IMR-90 (cell line): ENCODE measurements around the gene CHMP4B. TPM values are rescaled to one million over a fixed set of nuclear protein-coding genes. Genes with fewer than 3 reads are reported as not detected.

Source experiments
- ATAC-seq: fragments of 200-7000 bp; cut with Tn5 transposase; 2 replicates; pipeline ENCODE4 v1.9.1; 2020; ENCODE audit warnings: low read depth, mild to moderate bottlenecking, moderate library complexity
- BruUV-seq: library from RNA; stranded (reverse); fragments of 400-500 nt; replicated peaks from 2 replicates; lab custom pipeline; 2021; lab: Mats Ljungman, UMichigan
- CTCF ChIA-PET: fragments of 300-600 bp; formaldehyde crosslinking; extraction: SDS; loops from one replicate; lab custom pipeline; 2021; ENCODE audit warnings: antibody characterized with exemption; lab: Yijun Ruan, JAX
- POLR2A ChIA-PET: fragments of 300-600 bp; sonication (Branson Sonifier 250); formaldehyde crosslinking; loops from one replicate; lab custom pipeline; 2022; ENCODE audit warnings: antibody characterized with exemption; ENCODE audit not compliant: unreplicated experiment; lab: Charles Lee
- DNase-seq: peaks from one replicate; pipeline ENCODE4 v3.0.0; 2013
- H2AFZ ChIP-seq: replicated peaks from 2 replicates; pipeline ENCODE3; 2013; ENCODE audit warnings: low read length, mild to moderate bottlenecking; ENCODE audit not compliant: poor library complexity
- H2AK5ac ChIP-seq: 2 replicates; pipeline ENCODE4 v1.6.1; 2013; ENCODE audit warnings: low read depth, low read length, inconsistent platforms
- H2AK9ac ChIP-seq: replicated peaks from 2 replicates; pipeline ENCODE3; 2013; ENCODE audit warnings: mild to moderate bottlenecking, low read depth, low read length, moderate library complexity; ENCODE audit not compliant: poor library complexity
- H2BK120ac ChIP-seq: 2 replicates; pipeline ENCODE4 v1.6.1; 2013; ENCODE audit warnings: low read depth, low read length, inconsistent platforms
- H2BK15ac ChIP-seq: 3 replicates; pipeline ENCODE4 v1.6.1; 2013; ENCODE audit warnings: low read depth, low read length, inconsistent platforms
- H2BK20ac ChIP-seq: 2 replicates; pipeline ENCODE4 v1.6.1; 2013; ENCODE audit warnings: low read depth, mild to moderate bottlenecking, inconsistent platforms, low read length, moderate library complexity
- H2BK5ac ChIP-seq: 2 replicates; pipeline ENCODE4 v1.6.1; 2013; ENCODE audit warnings: mild to moderate bottlenecking, low read depth, low read length, inconsistent platforms; ENCODE audit not compliant: poor library complexity, severe bottlenecking
- H3K14ac ChIP-seq: replicated peaks from 2 replicates; pipeline ENCODE4 v1.6.1; 2013; ENCODE audit warnings: low read depth, low read length, inconsistent platforms
- H3K18ac ChIP-seq: 2 replicates; pipeline ENCODE4 v1.6.1; 2013; ENCODE audit warnings: low read depth, low read length, control low read depth
- H3K23ac ChIP-seq: 2 replicates; pipeline ENCODE4 v1.6.1; 2013; ENCODE audit warnings: low read depth, low read length, inconsistent platforms
- H3K27ac ChIP-seq: 2 replicates; pipeline ENCODE4 v1.5.1; 2013; ENCODE audit warnings: mild to moderate bottlenecking, control low read depth, low read length; ENCODE audit not compliant: insufficient read depth
- H3K27me3 ChIP-seq: 2 replicates; pipeline ENCODE4 v1.6.1; 2013; ENCODE audit warnings: low read length; ENCODE audit not compliant: control insufficient read depth, insufficient read depth
- H3K36me3 ChIP-seq: 2 replicates; pipeline ENCODE4 v1.6.1; 2013; ENCODE audit warnings: low read length, mixed read lengths; ENCODE audit not compliant: control insufficient read depth, insufficient read depth
- H3K4ac ChIP-seq: 2 replicates; pipeline ENCODE4 v1.6.1; 2013; ENCODE audit warnings: low read depth, low read length, inconsistent platforms
- H3K4me1 ChIP-seq: 2 replicates; pipeline ENCODE4 v1.6.1; 2013; ENCODE audit warnings: low read length, mixed read lengths; ENCODE audit not compliant: control insufficient read depth, insufficient read depth
- H3K4me2 ChIP-seq: 2 replicates; pipeline ENCODE4 v1.6.1; 2013; ENCODE audit warnings: low read depth, mild to moderate bottlenecking, control low read depth, low read length, moderate library complexity
- H3K4me3 ChIP-seq: 2 replicates; pipeline ENCODE4 v1.5.1; 2013; ENCODE audit warnings: low read depth, mild to moderate bottlenecking, control low read depth, low read length, moderate library complexity; ENCODE audit not compliant: insufficient read depth
- H3K56ac ChIP-seq: 2 replicates; pipeline ENCODE4 v1.6.1; 2013; ENCODE audit warnings: low read length, inconsistent platforms; ENCODE audit not compliant: insufficient read depth; ENCODE audit errors: extremely low read depth
- H3K79me1 ChIP-seq, 2 experiments: 2 replicates each; pipeline ENCODE4 v1.6.1; 2013; ENCODE audit warnings: low read length in 2 of 2, inconsistent platforms in 1 of 2, low read depth in 1 of 2
- H3K9ac ChIP-seq: 2 replicates; pipeline ENCODE4 v1.6.1; 2013; ENCODE audit warnings: low read depth, low read length, control low read depth
- H3K9me1 ChIP-seq: 2 replicates; pipeline ENCODE4 v1.6.1; 2013; ENCODE audit warnings: low read length, inconsistent platforms; ENCODE audit not compliant: insufficient read depth
- H3K9me3 ChIP-seq: 2 replicates; pipeline ENCODE4 v1.6.1; 2013; ENCODE audit warnings: low read length; ENCODE audit not compliant: control insufficient read depth, insufficient read depth
- H4K20me1 ChIP-seq: 2 replicates; pipeline ENCODE4 v1.6.1; 2013; ENCODE audit warnings: low read length, inconsistent platforms; ENCODE audit not compliant: insufficient read depth
- H4K5ac ChIP-seq: 2 replicates; pipeline ENCODE4 v1.6.1; 2013; ENCODE audit warnings: mild to moderate bottlenecking, low read depth, low read length, control low read depth
- H4K8ac ChIP-seq, 2 experiments: 2 replicates each; pipeline ENCODE4 v1.6.1; 2013; ENCODE audit warnings: low read depth in 2 of 2, low read length in 2 of 2, control low read depth in 1 of 2, inconsistent platforms in 1 of 2
- H4K91ac ChIP-seq: 2 replicates; pipeline ENCODE4 v1.6.1; 2013; ENCODE audit warnings: low read depth, low read length, inconsistent platforms; ENCODE audit not compliant: insufficient read depth
- BHLHE40 ChIP-seq: fragments of 150-350 bp; IDR thresholded peaks from 2 replicates; pipeline ENCODE4 v1.6.1; 2016; ENCODE audit warnings: mild to moderate bottlenecking, low read depth, low read length
- CTCF ChIP-seq: conservative IDR thresholded peaks from 2 replicates; pipeline ENCODE4 v1.5.1; 2012; ENCODE audit warnings: mild to moderate bottlenecking, low read depth, low read length, improper control_type of control experiment
- MXI1 ChIP-seq: IDR thresholded peaks from 2 replicates; pipeline ENCODE4 v1.6.1; 2012; ENCODE audit warnings: low read depth, mild to moderate bottlenecking, low read length, moderate library complexity, borderline replicate concordance
- POLR2A ChIP-seq: IDR thresholded peaks from 2 replicates; pipeline ENCODE4 v1.6.1; 2012; ENCODE audit warnings: mild to moderate bottlenecking, low read depth, low read length
- RAD21 ChIP-seq: IDR thresholded peaks from 2 replicates; pipeline ENCODE4 v1.6.1; 2012; ENCODE audit warnings: low read length, improper control_type of control experiment
- WGBS, 2 experiments: methylation state at CpG; one replicate each; pipeline versions ENCODE4 v1.1.5 to v1.1.7; 2013; ENCODE audit warnings: missing lambda C conversion rate in 2 of 2; ENCODE audit not compliant: insufficient read length in 1 of 2; ENCODE audit errors: extremely low coverage in 2 of 2; 5-methylcytosine and 5-hydroxymethylcytosine counted together
- dilution Hi-C: fragments of 300-500 bp; cut with HindIII; formaldehyde crosslinking; loops from one replicate; pipeline ENCODE4 v1.14.3; 2018; ENCODE audit warnings: low sequenced_read_pairs; ENCODE audit not compliant: unreplicated experiment
- in situ Hi-C: fragments of 300-500 bp; cut with MboI; formaldehyde crosslinking; loops from 3 replicates; pipeline ENCODE4 v1.14.3; 2019; ENCODE audit warnings: low sequenced_read_pairs, inconsistent platforms, mixed read lengths
- intact Hi-C: fragments of 100-400 bp; cut with micrococcal nuclease; formaldehyde crosslinking; loops from 2 replicates; pipeline ENCODE4 v1.10.0; 2022
- polyA plus RNA-seq, 3 experiments: library from polyadenylated mRNA; depleted of rRNA; stranded (reverse); fragments of >200 nt; gene quantifications; 2 replicates each; pipeline ENCODE4 v1.2.3, GENCODE V29; 2012; ENCODE audit warnings: low replicate concordance in 1 of 3
- total RNA-seq: library from RNA; depleted of rRNA; stranded (reverse); fragments of >200 nt; gene quantifications from 2 replicates; pipeline ENCODE4 v1.2.3, GENCODE V29; 2012

The CHMP4B gene
- total and polyA plus RNA-seq, 2 of the 4 experiments (the other 2 are of a cell fraction): 30.3 to 94.8 TPM

GRCh38 chr20:33843854-33844253 lies 32.7 kb downstream of the CHMP4B start:
- H4K20me1 ChIP-seq: peaks cover 100% of the 10 kb centered on the region
- H3K23ac ChIP-seq: no peak overlapping the region
- no peak overlapping the region for H3K27ac ChIP-seq
- no peak overlapping the region for H2BK120ac ChIP-seq
- H4K5ac ChIP-seq: no peak overlapping the region
- POLR2A ChIA-PET: no interaction called here
- no peak overlapping the region for H2BK5ac ChIP-seq
- no peak overlapping the region for H3K14ac ChIP-seq
- in situ Hi-C loops: no loop called here
- no peak overlapping the region for H2BK20ac ChIP-seq
- TF ChIP-seq BHLHE40 (no peak), MXI1 (no peak), POLR2A (no peak), CTCF (no peak), RAD21 (no peak)
- intact Hi-C loops: no loop called here
- no peak overlapping the region for H2AFZ ChIP-seq
- ATAC-seq (no peak), DNase-seq (no peak)
- H3K4me3 ChIP-seq: no peak overlapping the region
- H2AK9ac ChIP-seq: no peak overlapping the region
- no peak overlapping the region for H3K18ac ChIP-seq
- H3K27me3 ChIP-seq: no peaks in the 10 kb centered on the region
- dilution Hi-C loops: no loop called here
- CTCF ChIA-PET: interaction anchor here (0.6 kb wide), 1 partner anchor 1348 kb away, joined by 4 read pairs; no protein-coding TSS in a partner anchor
- WGBS, 2 experiments: 57% methylated on average over 1 of the region's 4 CpGs; no CpG with 5 or more reads in 1 of the 2 experiments
- no peak overlapping the region for H2BK15ac ChIP-seq
- H3K4me1 ChIP-seq: peaks cover 17% of the 10 kb centered on the region
- BruUV-seq: no TSS peak
- no peak overlapping the region for H3K56ac ChIP-seq
- H4K91ac ChIP-seq: no peak overlapping the region
- H3K4ac ChIP-seq: no peak overlapping the region
- no peak overlapping the region for H2AK5ac ChIP-seq
- H4K8ac ChIP-seq: no peak overlapping the region
- H3K4me2 ChIP-seq: no peak overlapping the region
- no peaks in the 10 kb centered on the region for H3K9me3 ChIP-seq
- peaks cover 51% of the 10 kb centered on the region for H3K9me1 ChIP-seq
- H3K36me3 ChIP-seq: peaks cover 4% of the 10 kb centered on the region
- H3K9ac ChIP-seq: no peak overlapping the region
- peaks cover 57 to 92% of the 10 kb centered on the region in 2 experiments for H3K79me1 ChIP-seq
